Measurements from ENCODE around the gene SIRPB2. TPM values are rescaled to one million over a fixed set of nuclear protein-coding genes. Genes with fewer than 3 reads are reported as not detected.

Gene SIRPB2
- total and polyA plus RNA-seq, 2 of the 8 experiments (the other 6 are each of a cell fraction or from before 2014, with no cell fraction given) = 0.28 TPM; not detected in 1

- H3K4me3 ChIP-seq (ENCODE audit: extremely low read depth in 1 of 4, insufficient read depth in 2 of 4, low read depth in 3 of 4, low read length in 4 of 4) = no peak overlapping the region
- no peak for DNase-seq (ENCODE audit: low read depth in 1 of 2, low spot score in 2 of 2)
- no peak overlapping the region for H3K4ac ChIP-seq (replicated peaks; ENCODE audit: insufficient read length, low read depth, low read length)
- TF ChIP-seq SP1 (IDR thresholded peaks at IDR 0.05; ENCODE audit: low read depth, low read length) = no peak
- TF ChIP-seq, protein P1, sequence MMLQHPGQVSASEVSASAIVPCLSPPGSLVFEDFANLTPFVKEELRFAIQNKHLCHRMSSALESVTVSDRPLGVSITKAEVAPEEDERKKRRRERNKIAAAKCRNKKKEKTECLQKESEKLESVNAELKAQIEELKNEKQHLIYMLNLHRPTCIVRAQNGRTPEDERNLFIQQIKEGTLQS (IDR thresholded peaks at IDR 0.05; ENCODE audit: insufficient read depth, low read depth, low read length) = no peak
- TF ChIP-seq SIRT6 (IDR thresholded peaks at IDR 0.05; ENCODE audit: low read length) = no peak
- no peak for TF ChIP-seq CHD1 (IDR thresholded peaks at IDR 0.05; ENCODE audit: low read depth, low read length)
- POLR2A ChIA-PET (ENCODE audit: partially characterized antibody) = no interaction called here
- no peak overlapping the region for H3K9ac ChIP-seq (replicated peaks in 1 of 4; ENCODE audit: extremely low read depth in 1 of 4, low read depth in 3 of 4, low read length in 3 of 4)
- no peak for FAIRE-seq
- no peak overlapping the region for H2AK5ac ChIP-seq (ENCODE audit: low read depth, low read length)
- H2BK12ac ChIP-seq (ENCODE audit: low read depth, low read length) = no peak overlapping the region
- no peaks in the 10 kb centered on the region for H3K36me3 ChIP-seq (ENCODE audit: control insufficient read depth in 2 of 4, insufficient read depth in 4 of 4, low read length in 3 of 4)
- H2BK15ac ChIP-seq (ENCODE audit: low read length) = no peak overlapping the region
- H3K9me3 ChIP-seq (ENCODE audit: insufficient read depth in 2 of 2, low read depth in 1 of 2, low read length in 1 of 2) = no peaks in the 10 kb centered on the region
- no peak overlapping the region for H3K27ac ChIP-seq (ENCODE audit: low read depth, low read length)
- 0 out of 7 replicates have a peak, but pooled peaks cover 0 to 2% (median 0%) of the 10 kb centered on the region in 4 experiments for H3K4me1 ChIP-seq (replicated peaks in 1 of 4; ENCODE audit: control insufficient read depth in 3 of 4, insufficient read depth in 4 of 4, low read length in 3 of 4)
- no peak overlapping the region for H2BK5ac ChIP-seq (ENCODE audit: low read depth, low read length)
- H3K14ac ChIP-seq (ENCODE audit: insufficient read length) = no peak overlapping the region
- no peak overlapping the region for H4K91ac ChIP-seq (replicated peaks; ENCODE audit: insufficient read length, low read length)
- H2BK20ac ChIP-seq (ENCODE audit: low read length) = no peak overlapping the region
- no peaks in the 10 kb centered on the region for H3K79me1 ChIP-seq (ENCODE audit: low read depth, low read length)
- H4K20me1 ChIP-seq (replicated peaks in 1 of 2; ENCODE audit: control insufficient read depth in 1 of 2, insufficient read depth in 2 of 2, low read length in 2 of 2) = no peaks in the 10 kb centered on the region
- H3K4me2 ChIP-seq (ENCODE audit: insufficient read depth in 1 of 2, low read depth in 2 of 2, low read length in 2 of 2) = no peak overlapping the region
- H4K5ac ChIP-seq (ENCODE audit: insufficient read length, low read depth, low read length) = no peak overlapping the region
- H3K79me2 ChIP-seq (ENCODE audit: control insufficient read depth in 1 of 2, insufficient read depth in 2 of 2, low read length in 2 of 2) = no peaks in the 10 kb centered on the region
- no peak overlapping the region for H3K23ac ChIP-seq (ENCODE audit: insufficient read length)
- no peaks in the 10 kb centered on the region for H3K23me2 ChIP-seq (ENCODE audit: low read depth, low read length)
- H2BK120ac ChIP-seq (replicated peaks; ENCODE audit: low read depth, low read length) = no peak overlapping the region
- no peak overlapping the region for H2AFZ ChIP-seq (ENCODE audit: low read length)
- CTCF ChIA-PET (ENCODE audit: partially characterized antibody) = interaction anchor here (1.3 to 1.8 kb wide), 2 partner anchors 11 to 25 kb away, joined by 10 to 11 read pairs; partner anchors contain the start of gene NSFL1C
- no peak overlapping the region for H4K8ac ChIP-seq (ENCODE audit: extremely low read depth, insufficient read depth, low read length)
- WGBS, 2 experiments (ENCODE audit: extremely low coverage in 1 of 2, insufficient coverage in 1 of 2, insufficient read length in 1 of 2, insufficient replicate concordance in 2 of 2, low coverage in 1 of 2, low lambda C conversion rate in 2 of 2, missing lambda C conversion rate in 1 of 2) = 83% methylated on average over 7 of the region's 7 CpGs; no CpG with 5 or more reads in 1 of the 2 experiments
- H3K56ac ChIP-seq (replicated peaks; ENCODE audit: insufficient read length, low read depth, low read length) = no peak overlapping the region
- no peaks in the 10 kb centered on the region for H3K27me3 ChIP-seq (replicated peaks in 1 of 4; ENCODE audit: control insufficient read depth in 3 of 4, extremely low read depth in 1 of 4, insufficient read depth in 3 of 4, low read length in 3 of 4)
- H3K18ac ChIP-seq (ENCODE audit: extremely low read depth, low read length) = no peak overlapping the region
These were observed 13.2 kb downstream of the SIRPB2 start for GRCh38 chr20:1477896-1478490.

Data from H1 (cell line).